HG02588 (cell line): Measurements from ENCODE around the gene LRFN2.

Source experiments
- ATAC-seq: cut with Tn5 transposase; IDR thresholded peaks from one replicate; pipeline ENCODE4 v1.9.1; 2021; ENCODE audit warnings: mild to moderate bottlenecking, moderate library complexity; ENCODE audit not compliant: unreplicated experiment

The LRFN2 gene

DNA sequence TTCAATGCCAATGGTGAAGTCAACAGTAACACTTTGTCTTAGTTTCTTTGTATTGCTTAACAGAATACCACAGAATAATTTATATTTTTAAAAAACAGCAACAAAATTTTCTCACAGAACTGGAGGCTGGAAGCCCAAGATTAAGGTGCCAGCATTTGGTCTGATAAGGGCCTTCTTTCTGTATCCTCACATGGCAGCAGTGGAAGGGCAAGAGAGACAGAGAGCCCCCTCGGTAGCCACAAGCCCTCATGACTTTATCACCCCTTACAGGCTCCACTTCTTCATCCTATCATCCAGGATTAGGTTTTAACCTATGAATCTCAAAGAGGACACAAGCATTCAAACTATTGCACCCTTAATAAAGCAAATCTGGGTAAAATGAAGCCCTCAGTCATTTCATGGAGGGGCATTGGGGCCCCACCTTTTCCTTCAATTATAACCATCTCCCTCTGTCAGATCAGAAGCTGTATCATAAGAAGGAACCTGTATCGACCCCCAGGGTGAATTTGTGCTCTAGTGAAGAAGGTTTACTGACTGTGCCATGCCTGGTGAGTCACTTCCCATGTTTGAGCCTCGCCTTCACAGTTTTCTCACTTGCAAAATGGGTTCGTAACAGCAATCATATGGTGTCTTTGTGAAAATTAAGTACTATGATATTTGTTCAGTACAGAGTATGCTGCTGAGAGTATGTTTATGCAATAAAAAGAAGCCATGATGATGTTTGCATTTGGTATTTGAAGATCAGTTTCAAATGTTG lies 178.2 kb downstream of the LRFN2 start:
- ATAC-seq = no peak

DNA sequence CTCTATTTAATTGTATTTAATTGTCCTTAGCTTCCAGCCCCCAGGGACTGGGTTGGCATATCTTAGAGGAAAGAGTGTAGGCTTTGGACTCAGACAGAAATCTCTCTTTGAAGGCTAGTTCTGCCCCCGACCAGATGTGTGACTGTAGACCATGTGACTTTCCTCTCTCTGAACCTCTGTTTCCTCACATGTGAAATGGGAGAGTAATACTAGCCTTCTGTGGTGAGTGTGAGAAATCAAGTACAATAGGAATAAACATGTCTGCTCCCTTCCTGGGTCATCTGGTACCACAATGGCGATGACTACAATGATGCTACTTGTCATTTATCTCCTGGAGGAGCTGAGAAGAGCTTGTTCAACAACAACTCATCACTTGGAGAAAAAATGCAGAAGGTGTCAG lies 179.9 kb downstream of the LRFN2 start:
- ATAC-seq = no peak

DNA sequence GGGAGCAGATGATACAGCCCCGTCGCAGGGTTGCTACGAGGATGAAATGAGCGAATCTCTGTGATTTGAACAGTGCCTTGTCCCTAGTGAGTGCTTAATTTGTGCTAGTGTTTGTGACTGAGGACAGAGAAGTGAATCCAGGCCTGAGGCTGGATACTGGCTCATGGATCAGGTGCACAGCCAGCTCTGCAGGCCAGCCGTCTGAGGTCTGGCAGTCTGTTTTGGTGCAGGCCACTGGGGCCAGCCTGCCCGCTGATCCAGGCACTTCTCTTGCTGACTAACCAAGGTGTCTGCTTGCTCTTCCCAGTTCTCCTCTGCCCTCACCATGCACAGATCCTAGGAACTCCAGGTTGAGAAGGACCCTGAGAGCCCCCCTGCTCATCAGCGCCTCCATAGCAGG lies 181.0 kb downstream of the LRFN2 start:
- ATAC-seq = no peak

DNA sequence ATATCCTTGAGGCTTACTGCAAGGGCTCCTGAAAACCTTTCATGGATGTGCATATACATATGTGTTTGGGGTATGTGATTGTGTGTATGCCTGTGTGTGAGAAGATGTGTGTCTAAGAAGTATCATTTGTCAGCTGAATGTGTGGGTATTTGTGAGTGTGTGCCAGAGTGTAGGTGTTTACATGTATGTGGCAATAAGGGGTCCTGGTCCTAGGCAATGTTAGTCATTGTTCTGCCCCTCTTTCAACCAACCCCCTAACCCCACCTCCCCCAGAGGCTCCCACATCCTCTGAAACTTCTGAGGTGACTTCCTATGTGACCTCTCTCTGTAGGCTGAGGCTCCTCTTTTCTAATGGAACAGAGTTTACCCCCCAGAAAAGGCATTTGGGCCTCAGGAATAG lies 186.4 kb downstream of the LRFN2 start:
- ATAC-seq = no peak

DNA sequence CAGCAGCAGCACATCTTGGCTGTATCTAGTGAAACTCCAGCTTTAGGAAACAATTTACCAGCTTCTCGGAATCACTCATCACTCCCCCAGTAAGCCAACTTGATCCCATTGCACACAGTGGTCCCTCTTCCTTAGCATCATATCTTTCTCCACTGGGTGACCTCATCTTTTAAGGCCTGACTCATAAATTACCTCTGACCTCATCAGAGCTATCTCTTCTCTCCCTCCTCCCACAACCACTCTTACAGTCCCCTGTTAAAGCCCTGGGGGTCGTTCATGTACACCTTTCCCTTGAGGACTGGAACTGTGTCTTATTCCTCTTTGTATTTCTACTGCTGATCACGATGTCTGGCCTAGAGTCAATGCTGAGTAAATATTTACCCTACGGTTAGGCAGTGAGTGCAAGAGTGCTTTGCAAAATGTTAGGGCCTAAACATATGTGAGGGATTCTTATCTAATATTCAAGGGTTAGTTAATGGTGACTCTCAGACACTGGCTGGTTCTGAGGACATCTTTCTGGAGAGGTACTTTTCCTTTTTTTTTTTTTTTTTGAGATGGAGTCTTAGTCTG lies 187.2 kb downstream of the LRFN2 start:
- ATAC-seq = no peak

DNA sequence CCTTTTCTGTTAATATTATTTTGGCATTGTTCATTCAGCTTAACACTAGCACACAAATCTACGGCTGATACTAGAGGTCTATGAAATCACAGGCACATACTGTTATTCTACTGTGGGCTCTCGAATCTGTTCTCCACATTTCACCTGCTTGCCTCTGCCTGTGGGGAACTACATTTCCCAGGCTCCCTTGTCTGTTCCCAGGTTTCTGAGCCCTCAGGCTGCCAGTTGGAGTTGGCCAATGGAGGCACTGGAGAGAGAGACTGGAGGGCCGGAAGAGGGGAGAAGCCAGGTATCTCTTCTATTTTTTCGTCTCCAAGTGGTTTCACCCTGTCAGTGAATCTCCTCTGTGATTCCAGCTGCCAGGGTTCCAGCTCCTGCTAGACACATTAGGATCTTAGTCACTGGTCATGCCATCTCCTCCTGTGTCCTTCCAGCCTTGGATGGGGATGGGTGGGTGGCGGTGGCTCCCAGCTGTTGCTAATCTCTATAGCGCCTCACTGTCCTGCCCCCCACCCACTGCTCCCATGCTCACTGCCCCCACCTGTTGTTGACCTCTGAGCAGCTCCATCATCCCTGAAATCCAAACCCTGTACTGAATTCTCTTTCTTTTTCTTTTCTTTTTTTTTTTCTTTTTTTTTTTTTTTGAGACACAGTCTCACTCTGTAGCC lies 188.2 kb downstream of the LRFN2 start:
- ATAC-seq = no peak

DNA sequence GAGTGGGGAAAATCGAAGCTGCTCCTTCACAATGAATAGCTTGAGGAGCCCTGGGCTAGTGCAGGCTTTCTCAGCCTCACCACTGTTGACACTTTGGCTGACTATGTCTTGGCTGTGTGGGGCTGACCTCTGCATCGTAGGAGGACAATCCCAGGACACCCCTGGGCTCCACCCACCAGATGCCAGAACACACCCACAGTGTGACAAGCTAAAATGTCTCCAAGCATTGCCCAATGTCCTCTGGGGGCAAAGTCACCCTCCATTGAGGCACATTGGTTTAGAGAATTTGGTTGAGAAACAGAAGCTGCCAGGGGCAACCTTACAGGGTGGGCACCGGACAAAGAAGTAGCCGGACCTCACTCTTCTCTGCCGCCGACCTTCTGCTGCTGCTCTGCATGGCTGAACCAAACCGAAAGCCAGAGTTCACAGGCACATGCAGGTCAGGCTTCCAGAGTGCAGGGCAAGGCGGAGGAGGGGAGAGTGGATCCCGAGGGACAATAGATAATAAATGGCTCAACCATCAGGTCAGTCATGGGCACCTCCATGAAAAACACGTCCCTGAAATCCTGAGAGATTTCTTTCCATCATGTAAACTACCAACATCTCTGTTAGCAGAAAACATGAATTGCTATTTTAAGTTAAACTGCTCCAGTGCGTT lies 189.0 kb downstream of the LRFN2 start:
- ATAC-seq = no peak

DNA sequence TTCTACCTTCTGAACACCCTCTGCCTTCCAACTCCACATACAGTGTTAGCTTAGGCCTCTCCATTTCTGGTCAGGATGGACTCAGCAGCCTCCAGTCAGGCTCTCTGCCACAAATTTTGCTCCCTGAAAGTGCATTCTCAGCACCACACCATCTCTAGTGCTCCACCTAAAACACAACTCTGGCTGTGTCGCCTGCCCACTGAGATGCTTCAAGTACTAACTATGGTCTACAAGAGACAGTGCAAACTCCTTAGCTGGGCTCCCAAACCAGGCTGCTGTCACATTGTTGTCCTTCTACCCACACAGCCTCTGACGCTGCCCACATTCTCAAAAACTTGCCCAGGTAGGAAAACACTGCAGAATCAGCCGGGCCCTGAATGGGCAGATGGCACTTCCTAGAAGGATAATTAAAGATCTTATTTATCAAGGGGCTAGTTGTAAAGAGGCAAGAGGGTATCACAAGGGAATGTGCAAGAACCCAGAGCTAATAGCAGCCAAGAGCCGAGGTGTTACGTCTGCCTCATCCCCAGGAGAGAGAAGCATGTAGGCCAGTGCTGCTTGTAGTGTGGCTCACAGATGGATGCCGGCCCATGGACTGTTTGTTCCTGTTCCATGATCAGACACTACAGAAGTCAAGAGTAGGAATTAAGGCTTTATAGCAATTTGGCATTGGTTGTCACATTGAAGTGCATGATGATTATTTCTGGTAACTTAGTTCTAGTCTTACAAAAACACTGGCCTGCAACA lies 189.7 kb downstream of the LRFN2 start:
- no peak for ATAC-seq

DNA sequence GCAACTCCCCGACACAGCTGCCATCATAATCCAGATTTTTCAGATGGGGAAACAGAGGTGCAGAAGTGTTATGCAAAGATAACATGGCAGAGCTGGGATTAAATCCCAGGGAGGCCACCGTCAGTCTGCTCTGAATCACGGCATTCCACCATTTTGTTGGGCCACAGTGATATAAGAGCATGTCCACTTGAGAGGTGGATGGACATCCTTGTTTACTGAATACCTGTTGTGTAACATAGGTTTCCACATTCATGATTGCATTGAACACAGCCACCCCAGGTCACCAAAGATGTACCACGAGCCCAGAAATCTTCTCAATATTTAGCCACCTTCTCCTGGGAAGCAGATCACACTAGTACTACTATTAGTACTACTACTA lies 191.5 kb downstream of the LRFN2 start:
- ATAC-seq = no peak

DNA sequence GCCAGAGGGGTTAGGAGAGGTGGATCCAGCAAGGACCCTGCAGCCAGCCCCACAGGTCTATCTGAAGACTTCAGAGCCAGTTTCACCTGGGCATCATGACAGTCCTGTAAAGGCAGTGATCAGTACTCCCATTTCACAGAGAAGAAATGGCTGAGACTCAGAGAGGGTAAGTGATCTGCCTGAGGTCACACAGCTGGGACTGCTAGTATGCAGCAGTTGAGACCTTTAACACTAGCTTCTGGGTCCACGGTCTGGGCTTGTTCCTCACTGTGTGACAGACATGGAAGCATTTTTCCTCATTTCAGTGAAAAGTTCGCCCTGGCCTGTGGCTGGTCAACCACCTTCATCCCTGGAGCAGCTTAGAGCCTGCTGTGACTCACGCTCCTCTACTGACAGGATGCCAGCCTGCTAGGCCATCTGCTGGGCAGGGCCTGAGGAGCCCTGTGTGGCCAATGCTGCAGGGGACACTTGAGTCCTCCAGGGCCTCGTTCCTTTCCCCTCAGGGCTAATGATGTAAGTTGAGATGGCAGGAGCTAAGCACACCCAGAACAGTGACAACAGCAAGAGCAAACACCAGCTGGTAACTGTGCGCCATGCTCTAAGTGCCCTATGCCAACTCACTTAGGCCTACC lies 192.0 kb downstream of the LRFN2 start:
- ATAC-seq = no peak

DNA sequence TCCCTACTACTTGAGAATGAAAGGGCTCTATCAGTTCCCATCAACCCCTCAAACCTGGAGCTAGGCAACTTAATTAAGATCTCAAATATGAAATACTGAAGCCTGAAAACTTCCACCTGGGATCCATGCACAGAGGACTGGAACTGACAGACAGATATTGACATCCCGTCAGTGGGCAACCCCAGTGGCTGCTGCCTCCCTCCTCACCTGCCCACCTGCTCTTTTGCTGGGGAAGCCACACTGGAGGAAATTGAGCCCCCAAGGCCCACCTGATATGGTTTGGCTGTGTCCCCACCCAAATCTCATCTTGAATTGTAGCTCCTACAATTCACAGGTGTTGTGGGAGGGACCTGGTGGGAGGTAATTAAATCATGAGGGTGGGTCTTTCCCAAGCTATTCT lies 192.8 kb downstream of the LRFN2 start:
- ATAC-seq = no peak

DNA sequence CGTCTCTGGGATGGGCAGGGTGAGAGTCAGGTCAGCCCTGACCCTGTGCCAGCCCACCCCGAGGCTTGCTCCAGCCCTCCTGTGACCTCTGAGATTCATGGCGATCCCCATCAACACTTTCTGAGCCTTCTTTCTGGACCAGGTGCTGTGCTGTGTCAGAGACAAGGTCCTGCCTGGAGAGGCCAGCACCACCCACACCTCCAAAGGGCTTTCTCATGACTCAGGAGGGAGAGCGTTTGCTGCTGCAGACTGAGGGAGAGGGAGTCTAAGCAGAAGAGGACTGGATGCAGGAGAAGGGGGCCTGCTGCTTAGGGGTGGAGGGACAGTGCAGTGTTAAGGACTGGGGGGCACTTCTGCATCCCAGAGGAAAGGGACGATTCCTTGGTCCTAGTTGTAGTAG lies 193.5 kb downstream of the LRFN2 start:
- ATAC-seq = no peak

DNA sequence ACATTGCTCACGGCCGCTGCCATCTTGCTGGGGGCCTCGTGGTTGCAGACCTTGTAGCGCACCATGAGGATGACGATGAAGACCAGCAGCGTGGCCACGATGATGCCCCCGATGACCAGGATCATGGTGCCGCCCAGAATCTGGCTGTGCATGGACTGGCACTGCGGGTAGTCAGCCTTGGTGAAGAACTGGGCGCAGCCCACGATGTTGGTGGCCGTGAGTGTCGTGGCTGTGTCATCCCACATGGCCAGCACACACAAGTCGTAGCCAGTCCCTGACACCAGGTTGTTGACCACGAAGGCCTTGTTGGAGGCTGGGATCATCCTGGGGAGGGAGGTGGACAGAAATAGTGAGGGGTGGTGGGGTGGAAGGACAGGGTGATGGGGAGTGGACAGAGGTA lies 194.6 kb downstream of the LRFN2 start:
- no peak for ATAC-seq

DNA sequence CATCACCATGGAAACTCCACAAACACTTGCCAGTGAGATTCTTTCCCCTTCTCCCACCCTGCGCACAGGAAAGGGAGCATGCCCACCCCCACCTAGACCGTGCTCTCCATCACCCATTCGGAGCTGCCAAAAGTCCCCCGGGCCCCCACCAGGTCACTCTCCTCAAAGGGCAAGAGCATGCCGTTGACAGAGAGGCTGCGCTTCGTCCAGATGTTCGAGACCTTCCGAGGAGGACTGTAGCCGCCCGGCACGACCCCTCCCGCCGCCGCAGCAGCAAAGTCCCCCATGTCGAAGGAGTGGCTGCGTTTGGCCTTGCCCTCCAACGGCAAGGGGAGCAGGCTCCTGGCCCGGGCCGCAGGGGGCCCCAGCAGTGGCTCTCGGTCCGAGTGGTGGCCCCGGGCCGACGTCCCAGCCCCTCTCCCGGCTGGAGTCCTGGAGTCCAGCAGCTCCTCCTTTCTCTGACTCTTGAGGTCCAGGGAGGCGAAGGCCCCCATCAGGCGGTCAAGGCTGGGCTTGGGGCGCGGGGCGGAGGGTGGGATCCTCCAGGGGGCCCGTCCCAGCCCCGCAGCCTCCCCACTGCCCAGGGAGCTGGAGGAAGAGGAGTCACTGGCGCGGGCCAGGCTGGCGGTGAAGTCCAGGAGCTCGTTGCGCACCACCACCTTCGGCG lies 195.2 kb downstream of the LRFN2 start:
- no peak for ATAC-seq

DNA sequence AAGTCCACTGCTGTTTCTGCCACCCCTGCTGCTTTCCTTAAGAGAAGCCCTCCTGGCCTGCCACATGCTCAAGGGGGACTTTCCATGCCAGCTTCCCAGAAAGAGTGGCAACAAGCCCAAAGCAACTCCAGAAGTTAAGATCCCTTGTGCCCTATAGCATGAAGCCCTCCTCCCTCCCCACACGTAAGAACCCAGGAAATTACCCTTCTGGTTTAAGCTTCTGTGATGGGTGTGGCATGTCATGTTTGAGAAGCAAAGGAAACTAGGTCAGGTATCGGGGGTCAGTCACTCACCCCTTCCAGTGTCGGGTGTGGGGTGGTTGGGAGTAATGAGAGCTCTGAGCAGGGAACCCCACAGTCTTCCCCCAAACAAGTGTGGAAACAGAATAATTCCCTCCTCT lies 196.1 kb downstream of the LRFN2 start:
- ATAC-seq = no peak

DNA sequence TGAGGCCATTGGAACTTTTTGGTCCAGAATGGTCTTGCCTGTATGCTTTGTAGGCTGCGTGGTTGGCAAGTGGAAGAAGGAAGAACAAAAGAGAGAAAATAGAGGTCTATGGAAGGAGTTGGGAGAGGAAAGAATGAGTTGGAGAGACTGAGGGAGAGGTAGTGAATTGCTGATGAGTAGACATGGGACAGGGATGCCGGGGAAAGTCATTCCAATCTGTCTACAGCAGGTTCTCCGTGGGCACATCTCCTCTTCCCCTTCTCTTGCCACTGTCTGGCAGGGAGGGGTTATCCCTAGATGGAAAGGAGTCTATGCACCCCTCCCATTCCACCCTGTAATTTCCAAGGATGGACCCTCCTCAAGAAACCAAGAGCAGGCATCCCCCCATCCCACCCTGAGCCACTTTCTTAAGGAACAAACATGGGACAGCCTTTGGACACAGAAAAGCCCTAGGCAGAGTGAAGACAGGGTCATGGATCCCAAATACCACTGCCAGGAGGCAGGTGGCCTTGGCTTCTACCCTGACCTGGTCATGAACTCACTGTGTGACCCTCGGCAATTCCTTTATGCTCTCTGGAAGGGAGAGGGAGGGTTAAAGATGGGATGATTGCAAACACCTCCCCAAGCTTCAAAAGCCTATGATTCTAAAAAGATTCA lies 196.9 kb downstream of the LRFN2 start:
- ATAC-seq = no peak

DNA sequence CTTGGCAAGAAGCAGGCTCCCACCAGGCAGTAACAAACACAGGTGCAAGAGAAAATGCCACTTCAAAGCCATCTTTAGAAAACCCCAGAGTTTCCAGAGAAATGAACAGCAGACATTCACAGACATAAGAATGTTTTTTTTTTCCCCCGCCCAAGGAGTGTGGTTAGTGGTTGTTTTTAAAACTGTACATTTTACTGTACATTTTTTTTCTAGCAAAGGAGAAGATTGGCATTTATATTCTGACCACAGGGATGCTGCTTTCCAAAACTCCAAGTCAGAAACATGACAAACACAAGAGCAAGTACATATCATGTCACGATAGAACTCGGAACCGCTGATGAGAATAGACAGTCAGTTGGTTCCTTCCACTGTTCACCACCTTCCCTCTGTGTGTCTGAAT lies 197.9 kb downstream of the LRFN2 start:
- no peak for ATAC-seq

DNA sequence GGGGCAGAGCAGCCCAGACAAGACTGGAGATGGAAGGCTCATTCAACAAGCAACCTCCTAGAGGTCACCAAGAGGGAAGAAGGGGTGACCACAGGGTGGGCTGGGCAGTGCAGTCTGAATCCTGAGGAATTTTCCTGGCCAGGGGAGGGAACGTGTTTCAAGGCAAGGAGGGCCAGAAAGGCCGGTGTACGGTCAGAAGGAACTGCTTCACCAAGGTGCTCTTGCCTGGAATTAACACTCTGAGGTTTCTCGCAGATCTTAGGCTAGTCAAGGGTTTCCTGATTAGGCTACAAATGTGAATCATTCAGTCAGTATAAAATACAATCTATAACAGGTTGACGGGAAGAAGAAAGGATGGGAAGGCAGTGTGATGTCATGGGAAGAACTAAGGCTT lies 199.3 kb downstream of the LRFN2 start:
- no peak for ATAC-seq

DNA sequence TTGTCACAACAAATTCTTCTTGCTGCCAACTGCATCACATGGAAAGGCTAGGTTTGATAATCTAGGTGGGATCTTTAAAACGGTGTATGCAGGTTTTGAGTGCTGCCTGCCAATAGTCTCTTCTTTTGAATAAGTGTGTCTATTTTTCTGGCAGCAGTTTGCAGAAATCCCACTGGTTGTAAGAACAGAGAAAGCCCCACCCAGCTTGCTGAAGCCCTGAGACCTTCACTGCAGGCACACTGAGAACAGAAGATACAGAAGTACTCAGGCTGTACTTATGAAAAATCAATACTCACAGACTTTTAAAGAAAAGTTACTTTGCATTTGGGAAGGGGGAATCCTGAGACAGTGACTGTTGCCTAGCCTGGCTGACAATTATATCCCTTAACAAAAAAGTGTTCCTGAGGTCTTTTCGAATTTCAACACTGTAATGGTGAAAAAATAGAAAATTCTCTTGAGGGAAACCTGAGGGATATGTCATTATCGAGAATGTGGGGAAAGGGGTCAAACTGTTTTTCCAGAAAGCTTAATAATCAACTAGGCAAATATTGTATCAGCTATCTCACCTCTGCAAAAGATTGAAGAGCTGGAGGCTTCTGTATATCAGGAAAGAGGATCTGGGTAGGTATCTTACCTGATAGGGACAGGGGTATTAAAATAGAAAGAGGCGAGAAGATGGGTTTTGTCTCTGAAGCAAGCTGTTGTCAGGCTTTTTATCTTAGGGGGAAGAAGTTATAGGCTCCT lies 199.9 kb downstream of the LRFN2 start:
- ATAC-seq = no peak
